GM18526 (cell line): ENCODE measurements around the gene GALNT12.

ENCODE experiments used
- POLR2A ChIP-seq: IDR thresholded peaks from 3 replicates; pipeline ENCODE4 v1.6.1; 2011; ENCODE audit not compliant: insufficient read length; ENCODE audit errors: extremely low read depth

The GALNT12 gene

GRCh38 chr9:98886691-98887229 is 79.3 kb downstream of the GALNT12 start:
- TF ChIP-seq POLR2A, result no peak

GRCh38 chr9:98887918-98888510 is 80.5 kb downstream of the GALNT12 start:
- no peak for TF ChIP-seq POLR2A

DNA sequence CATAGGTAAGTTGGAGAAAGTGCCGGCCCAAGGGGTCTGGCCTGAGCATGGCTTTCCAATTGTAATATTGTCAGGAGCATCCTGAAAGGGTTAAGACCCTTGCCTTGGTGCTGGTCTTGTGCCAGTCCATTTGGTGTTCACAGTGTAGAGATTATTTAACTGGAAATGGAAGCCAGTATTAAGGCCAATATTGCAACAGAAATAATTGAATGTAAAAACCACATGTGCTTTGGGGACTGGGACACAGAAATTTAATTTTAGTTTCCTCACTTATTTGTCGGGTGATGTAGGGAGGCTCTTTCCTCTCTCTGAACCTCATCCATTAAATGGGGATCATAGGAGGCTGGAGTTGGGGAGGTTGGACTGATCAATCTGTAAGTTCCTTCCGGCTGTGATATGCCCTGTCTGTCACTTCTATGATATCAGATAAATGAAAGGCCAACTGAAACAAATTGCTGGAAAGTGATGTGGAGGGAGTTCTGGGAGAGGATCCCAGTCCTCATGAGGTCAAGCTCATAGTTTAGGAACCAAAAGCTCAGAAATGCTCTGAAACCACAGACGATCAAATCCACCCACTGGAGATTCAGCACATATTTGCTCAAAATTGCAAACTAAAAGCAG is 81.4 kb downstream of the GALNT12 start:
- TF ChIP-seq POLR2A, result no peak

DNA sequence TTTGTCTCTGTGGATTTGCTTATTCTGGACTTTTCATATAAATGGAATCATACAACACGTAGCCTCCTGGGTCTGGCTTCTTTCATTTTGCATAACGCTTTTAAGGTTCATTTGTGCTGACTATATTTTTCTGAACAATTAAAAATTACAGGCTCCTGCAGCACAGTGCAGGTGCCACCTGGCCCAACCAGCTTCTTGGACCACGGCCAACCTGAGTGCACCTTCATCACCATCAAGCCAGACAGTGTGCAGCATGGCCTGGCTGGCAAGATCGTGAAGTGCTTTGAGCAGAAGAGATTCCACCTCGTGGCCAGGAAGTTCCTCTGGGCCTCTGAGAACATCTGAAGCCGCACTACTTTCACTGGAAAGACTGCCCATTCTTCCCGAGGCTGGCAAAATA is 82.8 kb downstream of the GALNT12 start:
- no peak for TF ChIP-seq POLR2A

DNA sequence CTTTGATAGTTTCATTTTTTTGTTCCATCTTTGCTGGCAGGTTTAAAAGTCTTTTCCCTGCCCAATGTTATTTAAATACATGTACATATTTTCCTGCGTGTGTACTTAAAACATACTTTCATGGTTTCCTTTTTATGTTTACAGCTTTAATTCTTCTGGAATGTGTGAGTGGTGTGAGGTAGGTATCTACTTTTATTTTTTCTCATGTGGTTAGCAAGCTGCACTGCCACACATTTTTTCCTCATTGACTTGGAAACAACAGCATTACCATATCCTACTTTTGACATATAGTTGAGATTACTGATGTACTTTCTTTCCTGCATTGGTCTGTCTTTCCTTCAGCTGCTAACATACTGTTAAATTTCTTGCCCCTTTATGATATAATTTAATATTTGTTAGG is 84.8 kb downstream of the GALNT12 start:
- no peak for TF ChIP-seq POLR2A

- no peak for TF ChIP-seq POLR2A
Observed at GRCh38 chr9:98892690-98893089, 85.2 kb downstream of the GALNT12 start.

DNA sequence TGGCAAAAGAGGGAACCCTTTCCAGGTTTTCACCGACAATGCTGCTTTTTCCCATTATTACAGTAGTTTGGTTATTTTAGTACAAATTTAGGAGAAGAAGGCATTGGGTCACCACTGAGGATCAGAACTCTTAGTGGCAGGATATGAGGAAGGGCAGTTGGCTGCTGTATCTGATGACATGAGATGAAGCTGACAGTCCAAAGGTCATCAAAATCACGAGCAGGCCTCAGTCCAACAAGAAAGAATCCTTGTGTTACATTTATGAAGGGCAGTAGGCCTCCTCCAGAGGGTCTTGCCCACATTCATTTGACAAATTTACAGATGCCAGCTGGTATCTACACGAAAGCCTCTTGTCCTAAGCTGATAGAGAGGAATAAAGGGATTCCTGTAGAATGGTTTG is 86.7 kb downstream of the GALNT12 start:
- no peak for TF ChIP-seq POLR2A

DNA sequence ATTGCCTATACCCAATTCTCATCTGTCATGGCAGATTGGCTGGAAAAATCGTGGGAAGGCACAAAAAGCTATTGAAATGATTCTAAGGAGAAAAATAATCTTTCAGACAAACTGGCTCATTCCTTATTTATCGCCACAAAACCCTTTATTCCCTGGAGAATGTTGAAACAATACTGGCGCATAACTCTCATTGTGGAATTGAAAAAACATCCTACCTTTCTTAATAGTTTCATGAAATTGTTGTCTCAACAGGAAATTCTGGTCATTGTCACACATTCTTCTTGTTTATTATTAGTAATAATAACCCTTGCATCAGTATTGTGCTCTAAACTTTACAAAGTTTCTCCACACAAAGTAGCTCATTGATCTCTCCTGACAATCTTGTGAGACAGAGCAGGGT is 87.3 kb downstream of the GALNT12 start:
- no peak for TF ChIP-seq POLR2A

- TF ChIP-seq POLR2A, result no peak
Observed at GRCh38 chr9:98896632-98897031, 89.2 kb downstream of the GALNT12 start.

DNA sequence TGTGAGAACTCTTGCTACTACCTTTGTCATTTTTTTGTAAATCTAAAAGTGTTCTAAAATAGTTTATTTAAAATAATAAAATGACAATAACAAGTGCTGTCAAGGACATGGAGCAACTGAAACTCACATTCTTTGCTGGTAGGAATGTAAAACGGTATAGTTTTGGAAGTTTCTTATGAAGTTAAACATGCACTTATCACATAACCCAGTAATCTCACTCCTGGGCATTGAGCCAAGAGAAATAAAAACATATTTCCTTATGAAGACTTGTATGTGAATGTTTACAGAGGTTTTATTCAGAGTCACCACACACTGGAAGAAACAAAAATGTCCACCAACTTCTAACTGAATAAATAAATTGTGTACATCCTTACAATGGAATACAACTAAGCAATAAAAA is 90.3 kb downstream of the GALNT12 start:
- no peak for TF ChIP-seq POLR2A

GRCh38 chr9:98899408-98900056 is 92.1 kb downstream of the GALNT12 start:
- no peak for TF ChIP-seq POLR2A
